HK-2 (cell line): ENCODE results near the gene CLDN6.

Experiments
- DNase-seq: peaks from one replicate; pipeline ENCODE4 v3.0.0-alpha.2; 2018; ENCODE audit not compliant: unreplicated experiment

Gene CLDN6

DNA sequence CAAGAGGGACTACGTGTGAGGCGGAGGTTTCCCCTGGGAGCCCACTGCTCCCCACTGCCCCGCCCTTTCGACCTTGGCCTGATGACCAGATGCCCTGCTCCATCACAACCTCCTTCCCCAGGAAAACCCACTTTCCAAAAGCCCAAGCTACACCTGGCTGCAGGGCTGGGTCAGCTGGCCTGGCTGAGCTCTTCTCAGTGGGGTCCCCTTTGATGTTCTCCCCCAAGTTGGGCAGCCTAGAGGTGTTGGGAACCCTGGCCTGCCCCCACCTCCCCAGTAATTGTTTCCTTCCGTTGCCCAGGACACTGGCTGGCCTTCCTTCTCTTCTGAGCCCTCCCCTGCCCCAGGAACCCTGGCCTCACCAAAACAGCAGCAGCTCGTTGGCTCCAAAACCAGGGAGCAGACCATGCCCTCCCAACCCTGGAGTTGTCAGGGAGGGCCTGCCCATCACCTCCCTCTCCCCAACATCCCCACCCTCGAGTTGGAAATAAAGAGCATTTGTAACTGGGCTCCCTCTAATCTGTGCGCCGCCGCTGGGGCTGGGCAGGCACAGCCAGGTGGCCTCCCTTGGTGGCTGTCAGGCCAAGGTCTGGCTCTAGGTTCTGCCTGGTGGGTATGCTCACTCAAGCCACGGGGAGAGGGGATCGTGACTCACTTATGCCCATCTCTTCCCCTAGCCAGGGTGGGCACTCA, 3.8 kb downstream of the CLDN6 start:
- no peak for DNase-seq

DNA sequence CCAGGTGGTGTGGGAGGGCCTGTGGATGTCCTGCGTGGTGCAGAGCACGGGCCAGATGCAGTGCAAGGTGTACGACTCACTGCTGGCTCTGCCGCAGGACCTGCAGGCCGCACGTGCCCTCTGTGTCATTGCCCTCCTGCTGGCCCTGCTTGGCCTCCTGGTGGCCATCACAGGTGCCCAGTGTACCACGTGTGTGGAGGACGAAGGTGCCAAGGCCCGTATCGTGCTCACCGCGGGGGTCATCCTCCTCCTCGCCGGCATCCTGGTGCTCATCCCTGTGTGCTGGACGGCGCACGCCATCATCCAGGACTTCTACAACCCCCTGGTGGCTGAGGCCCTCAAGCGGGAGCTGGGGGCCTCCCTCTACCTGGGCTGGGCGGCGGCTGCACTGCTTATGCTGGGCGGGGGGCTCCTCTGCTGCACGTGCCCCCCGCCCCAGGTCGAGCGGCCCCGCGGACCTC, 4.5 kb downstream of the CLDN6 start:
- DNase-seq: no peak

- no peak for DNase-seq
Measured at GRCh38 chr16:3012828-3013420, 5.1 kb downstream of the CLDN6 start, which contains the start of gene CLDN9. TSS of gene CLDN9 (plus strand) at chr16:3012923. CDS start at chr16:3013363, 440 bp downstream.

- no peak for DNase-seq
Measured at GRCh38 chr16:3012246-3012645, 5.7 kb downstream of the CLDN6 start.

- no peak for DNase-seq
Measured at GRCh38 chr16:3010510-3010909, 7.5 kb downstream of the CLDN6 start.

GRCh38 chr16:3009568-3010390, 8.2 kb downstream of the CLDN6 start:
- no peak for DNase-seq

- no peak for DNase-seq
Measured at GRCh38 chr16:3008690-3009037, 9.3 kb downstream of the CLDN6 start.

DNA sequence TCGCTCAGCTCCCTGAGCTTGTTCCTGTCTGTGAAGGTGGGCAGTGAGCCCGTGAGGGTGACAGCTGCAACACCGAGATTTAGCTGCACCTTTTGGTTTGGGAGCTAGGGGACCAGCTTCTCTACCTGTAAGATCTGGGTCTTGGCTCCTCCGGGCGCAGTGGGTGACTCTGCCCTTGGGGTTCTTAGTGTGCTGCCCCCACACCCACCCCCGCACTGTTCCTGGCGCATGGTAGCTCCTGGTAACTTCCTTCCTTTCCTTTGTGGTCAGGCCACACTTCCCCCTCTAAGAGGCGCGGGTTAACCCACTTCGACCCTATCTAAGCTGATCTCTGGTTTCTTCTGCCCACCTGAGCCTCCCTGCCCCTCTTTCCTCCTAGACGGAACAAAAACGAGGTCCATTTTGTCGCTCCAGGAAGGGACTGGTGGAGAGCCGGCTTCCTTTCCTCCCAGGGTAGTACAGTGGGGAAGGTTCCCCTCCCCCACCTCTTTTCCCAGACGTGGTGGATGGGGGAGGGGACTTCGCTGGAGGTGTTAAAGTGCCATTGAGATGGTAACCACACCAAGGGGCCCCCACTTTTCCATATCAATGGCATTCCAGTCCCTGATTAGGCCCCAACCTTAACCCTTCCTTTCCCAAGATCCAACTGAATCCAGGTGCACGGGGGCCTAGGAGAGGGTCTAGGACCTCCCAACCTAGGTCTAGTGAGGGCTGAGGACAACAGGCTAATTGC, 9.9 kb downstream of the CLDN6 start:
- DNase-seq: no peak

DNA sequence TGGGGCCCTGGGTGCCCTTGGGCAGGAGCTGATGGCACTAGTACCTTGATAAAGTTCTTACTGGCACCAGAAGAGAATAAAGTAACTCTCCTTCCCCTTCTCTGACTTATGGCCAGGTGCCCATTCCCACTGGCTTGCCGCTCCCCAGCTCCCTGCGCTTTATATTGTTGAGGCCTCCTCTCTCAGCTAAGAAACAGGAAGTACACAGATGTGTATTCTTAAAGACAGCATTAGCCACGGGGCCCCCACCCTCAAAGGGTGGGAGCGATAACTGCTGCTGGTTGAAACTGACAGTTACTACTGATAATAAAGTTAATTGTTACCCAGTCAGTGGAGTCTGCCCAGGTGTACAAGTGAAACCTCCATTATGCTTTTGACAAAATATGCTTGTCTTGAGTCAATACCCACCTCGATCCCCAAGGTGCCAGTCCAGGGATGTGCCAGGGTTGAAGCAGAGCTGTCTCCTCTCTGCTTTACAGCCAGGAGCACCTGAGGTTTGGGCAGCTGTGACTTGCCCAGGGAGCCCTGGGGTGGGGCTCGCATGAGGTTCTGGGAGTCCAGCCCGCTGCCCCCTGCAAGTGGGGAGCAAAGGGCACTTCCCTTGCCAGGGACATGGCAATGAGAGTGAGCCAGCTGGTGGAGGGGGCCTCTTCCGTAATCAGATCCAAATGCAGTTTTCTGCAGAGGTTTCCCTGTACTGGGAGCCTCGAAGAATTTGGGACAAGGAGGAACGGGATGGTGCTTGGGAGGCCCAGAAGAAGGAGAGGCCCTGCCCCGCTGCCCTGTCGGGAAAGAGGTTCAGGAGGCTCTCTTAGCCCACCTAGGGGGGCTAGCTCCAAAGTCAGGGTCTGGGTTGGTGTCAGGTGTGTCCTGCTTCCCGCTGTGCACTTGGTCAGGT, 10.7 kb downstream of the CLDN6 start:
- no peak for DNase-seq

- peak; percentile 48 for DNase-seq
Measured at GRCh38 chr16:3004781-3005284, 13.2 kb downstream of the CLDN6 start.

GRCh38 chr16:3004319-3004718, 13.7 kb downstream of the CLDN6 start:
- no peak for DNase-seq

GRCh38 chr16:3003582-3004270, 14.3 kb downstream of the CLDN6 start:
- peak; percentile 97 for DNase-seq

- DNase-seq: no peak
Measured at GRCh38 chr16:3001316-3001715, 16.7 kb downstream of the CLDN6 start.

DNA sequence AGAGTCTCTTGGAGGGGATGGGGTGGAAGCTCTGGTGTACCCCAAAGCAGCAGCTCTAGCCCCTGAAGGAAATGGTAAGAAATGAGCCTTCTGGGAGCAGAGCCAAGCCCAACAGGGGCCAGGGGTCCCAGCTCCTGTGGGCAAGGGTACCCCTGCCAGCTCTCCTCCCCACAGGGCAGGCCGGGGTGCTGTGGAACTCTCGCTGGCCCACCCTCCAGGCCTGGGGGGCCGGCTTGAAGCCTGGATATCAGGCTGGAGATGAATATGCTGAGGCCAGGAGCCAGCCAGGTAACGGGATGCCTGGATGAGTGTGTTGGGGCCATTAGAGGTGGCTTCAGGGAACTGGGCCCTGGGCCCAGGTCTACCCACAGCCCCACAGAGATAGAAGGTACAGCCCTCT, 17.4 kb downstream of the CLDN6 start:
- DNase-seq: no peak

DNA sequence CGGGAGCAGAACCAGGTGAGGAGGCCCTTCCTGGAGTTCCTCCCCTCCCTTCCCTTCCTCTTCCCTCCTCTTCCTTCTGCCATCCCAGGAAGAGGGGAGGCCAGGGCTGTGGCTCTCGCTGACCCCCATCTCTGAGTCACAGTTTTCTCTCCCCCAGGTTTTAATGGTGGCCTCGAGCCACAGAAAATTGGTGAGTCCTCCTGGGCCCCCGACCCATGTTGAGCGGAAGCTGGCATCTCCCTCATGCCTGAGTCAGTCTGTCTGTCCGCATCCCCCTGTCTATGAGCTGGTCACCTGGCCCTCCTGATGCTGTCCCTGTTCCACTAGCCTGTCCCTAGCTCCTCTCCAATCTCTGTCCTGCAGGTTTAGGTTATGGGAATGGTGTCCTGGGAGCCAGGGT, 18.1 kb downstream of the CLDN6 start:
- no peak for DNase-seq

- DNase-seq: no peak
Measured at GRCh38 chr16:2996298-2996697, 21.7 kb downstream of the CLDN6 start.

- DNase-seq: no peak
Measured at GRCh38 chr16:2992383-2993081, 25.5 kb downstream of the CLDN6 start.

GRCh38 chr16:2991566-2992261, 26.3 kb downstream of the CLDN6 start:
- DNase-seq: no peak

DNA sequence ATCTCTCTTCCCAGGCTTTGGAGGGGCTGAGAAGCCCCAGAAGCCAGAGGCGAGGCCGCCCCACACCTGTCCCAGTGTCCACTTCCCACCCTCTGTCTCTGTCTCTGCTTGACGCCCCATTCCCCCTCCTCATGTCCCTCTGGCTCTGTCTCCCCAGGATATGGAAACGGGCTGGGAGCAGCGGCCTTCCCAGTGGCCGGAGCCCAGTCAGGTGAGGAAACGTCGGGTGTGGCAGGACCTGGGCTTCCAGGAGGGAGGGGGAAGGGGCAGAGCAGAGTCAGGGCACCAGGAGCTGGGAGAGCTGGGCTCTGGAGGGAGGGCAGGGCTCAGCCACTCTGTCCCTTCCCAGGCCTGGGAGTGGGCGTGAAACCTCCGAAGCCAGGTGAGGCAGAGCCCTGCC, 27.1 kb downstream of the CLDN6 start:
- no peak for DNase-seq
